H9 (cell line): Measurements from ENCODE around the gene GIPC1. TPM values are rescaled to one million over a fixed set of nuclear protein-coding genes. Genes with fewer than 3 reads are reported as not detected.

Experiments
- DNase-seq: peaks from one replicate; pipeline ENCODE4 v3.0.0-alpha.2; 2017
- H2AFZ ChIP-seq: one replicate; pipeline ENCODE4 v1.6.1; 2013; ENCODE audit warnings: mild to moderate bottlenecking, low read length, control low read depth, moderate library complexity
- H2AK5ac ChIP-seq: 2 replicates; pipeline ENCODE4 v1.6.1; 2013; ENCODE audit warnings: low read length, control low read depth, mixed read lengths; ENCODE audit not compliant: insufficient read length
- H2BK120ac ChIP-seq: one replicate; pipeline ENCODE4 v1.6.1; 2013; ENCODE audit warnings: low read depth, mild to moderate bottlenecking, low read length, control low read depth, inconsistent platforms; ENCODE audit not compliant: poor library complexity, severe bottlenecking
- H2BK12ac ChIP-seq: 2 replicates; pipeline ENCODE4 v1.6.1; 2013; ENCODE audit warnings: low read length, control low read depth, mixed read lengths, low read depth; ENCODE audit not compliant: insufficient read length
- H2BK15ac ChIP-seq: 2 replicates; pipeline ENCODE4 v1.6.1; 2013; ENCODE audit warnings: low read depth, low read length, control low read depth
- H2BK20ac ChIP-seq: one replicate; pipeline ENCODE4 v1.6.1; 2013; ENCODE audit warnings: low read depth, mild to moderate bottlenecking, low read length, control low read depth, inconsistent platforms; ENCODE audit not compliant: poor library complexity, severe bottlenecking
- H2BK5ac ChIP-seq: 2 replicates; pipeline ENCODE4 v1.6.1; 2013; ENCODE audit warnings: low read length, control low read depth, mixed read lengths; ENCODE audit not compliant: insufficient read length
- H3K14ac ChIP-seq: 2 replicates; pipeline ENCODE4 v1.6.1; 2013; ENCODE audit warnings: low read length, control low read depth; ENCODE audit not compliant: insufficient read depth
- H3K18ac ChIP-seq: 2 replicates; pipeline ENCODE4 v1.6.1; 2013; ENCODE audit warnings: low read depth, mild to moderate bottlenecking, mixed read lengths, low read length, control low read depth; ENCODE audit not compliant: insufficient read length
- H3K23ac ChIP-seq: 2 replicates; pipeline ENCODE4 v1.6.1; 2013; ENCODE audit warnings: low read length, control low read depth, mixed read lengths, low read depth; ENCODE audit not compliant: insufficient read length
- H3K23me2 ChIP-seq: 2 replicates; pipeline ENCODE4 v1.6.1; 2013; ENCODE audit warnings: low read depth, mild to moderate bottlenecking, mixed read lengths, low read length, control low read depth; ENCODE audit not compliant: insufficient read length, poor library complexity, severe bottlenecking
- H3K27ac ChIP-seq: 2 replicates; pipeline ENCODE4 v1.5.1; 2013; ENCODE audit warnings: low read length, control low read depth, mixed read lengths, low read depth; ENCODE audit not compliant: insufficient read length
- H3K27me3 ChIP-seq: 2 replicates; pipeline ENCODE4 v1.6.1; 2013; ENCODE audit warnings: low read length, control low read depth, inconsistent platforms; ENCODE audit not compliant: insufficient read depth
- H3K4ac ChIP-seq: 2 replicates; pipeline ENCODE4 v1.6.1; 2013; ENCODE audit warnings: low read depth, mild to moderate bottlenecking, control low read depth, inconsistent platforms, low read length, moderate library complexity
- H3K4me1 ChIP-seq: 2 replicates; pipeline ENCODE4 v1.6.1; 2013; ENCODE audit warnings: low read length, control low read depth, inconsistent platforms; ENCODE audit not compliant: insufficient read depth
- H3K4me2 ChIP-seq: 2 replicates; pipeline ENCODE4 v1.6.1; 2013; ENCODE audit warnings: low read length, control low read depth, mixed read lengths; ENCODE audit not compliant: insufficient read length, insufficient read depth
- H3K56ac ChIP-seq: 2 replicates; pipeline ENCODE4 v1.6.1; 2013; ENCODE audit warnings: low read depth, mild to moderate bottlenecking, mixed read lengths, low read length, control low read depth; ENCODE audit not compliant: insufficient read length
- H3K79me1 ChIP-seq: 2 replicates; pipeline ENCODE4 v1.6.1; 2013; ENCODE audit warnings: low read depth, mild to moderate bottlenecking, moderate library complexity, low read length, control low read depth, inconsistent platforms; ENCODE audit not compliant: insufficient read depth, poor library complexity, severe bottlenecking
- H3K79me2 ChIP-seq: 2 replicates; pipeline ENCODE4 v1.6.1; 2013; ENCODE audit warnings: low read length, control low read depth, inconsistent platforms; ENCODE audit not compliant: insufficient read depth
- H3K9ac ChIP-seq: 2 replicates; pipeline ENCODE4 v1.6.1; 2013; ENCODE audit warnings: low read length, control low read depth, mixed read lengths; ENCODE audit not compliant: insufficient read length; ENCODE audit errors: extremely low read depth
- H3K9me3 ChIP-seq: one replicate; pipeline ENCODE4 v1.6.1; 2013; ENCODE audit warnings: low read depth, low read length, inconsistent platforms; ENCODE audit not compliant: control insufficient read depth
- H3T11ph ChIP-seq: one replicate; pipeline ENCODE4 v1.6.1; 2013; ENCODE audit warnings: mild to moderate bottlenecking, low read length, control low read depth, inconsistent platforms
- H4K20me1 ChIP-seq: one replicate; pipeline ENCODE4 v1.6.1; 2013; ENCODE audit not compliant: control insufficient read depth, insufficient read length, insufficient read depth
- H4K5ac ChIP-seq: 2 replicates; pipeline ENCODE4 v1.6.1; 2013; ENCODE audit warnings: low read depth, mild to moderate bottlenecking, mixed read lengths, low read length, control low read depth; ENCODE audit not compliant: insufficient read length
- H4K8ac ChIP-seq: replicated peaks from 2 replicates; pipeline ENCODE4 v1.6.1; 2013; ENCODE audit warnings: low read length, control low read depth, mixed read lengths, low read depth; ENCODE audit not compliant: insufficient read length
- H4K91ac ChIP-seq: 2 replicates; pipeline ENCODE4 v1.6.1; 2013; ENCODE audit warnings: low read depth, mild to moderate bottlenecking, moderate library complexity, mixed read lengths, low read length, control low read depth; ENCODE audit not compliant: insufficient read length
- H3K27ac Mint-ChIP-seq, 3 experiments: 2 replicates in 2 of 3; 3 replicates in 1 of 3; pipeline ENCODE4 v1.8.0; 2020 to 2021; ENCODE audit warnings: mixed read lengths in 3 of 3, mild to moderate bottlenecking in 1 of 3, moderate library complexity in 1 of 3
- H3K27me3 Mint-ChIP-seq: 2 replicates; pipeline ENCODE4 v1.8.0; 2021; ENCODE audit warnings: low read depth, mild to moderate bottlenecking, moderate library complexity, mixed read lengths
- H3K36me3 Mint-ChIP-seq, 3 experiments: 2 replicates in 2 of 3; 3 replicates in 1 of 3; pipeline ENCODE4 v1.8.0; 2020 to 2021; ENCODE audit warnings: low read depth in 3 of 3, mixed read lengths in 3 of 3; ENCODE audit not compliant: insufficient read depth in 1 of 3
- H3K4me1 Mint-ChIP-seq, 2 experiments: 2 replicates each; pipeline ENCODE4 v1.8.0; 2020; ENCODE audit warnings: mixed read lengths in 2 of 2
- H3K4me3 Mint-ChIP-seq, 2 experiments: 2 replicates in 1 of 2; 3 replicates in 1 of 2; pipeline ENCODE4 v1.8.0; 2020 to 2021; ENCODE audit warnings: mild to moderate bottlenecking in 2 of 2, mixed read lengths in 2 of 2, moderate library complexity in 1 of 2
- H3K9me3 Mint-ChIP-seq, 2 experiments: 2 replicates in 1 of 2; 3 replicates in 1 of 2; pipeline ENCODE4 v1.8.0; 2020; ENCODE audit warnings: mild to moderate bottlenecking in 2 of 2, mixed read lengths in 2 of 2, moderate library complexity in 1 of 2
- WGBS: extraction: QIAGEN DNeasy Blood & Tissue Kit; methylation state at CpG from one replicate; pipeline ENCODE4 v1.1.7; 2013; ENCODE audit warnings: missing lambda C conversion rate, low lambda C conversion rate, mixed read lengths; ENCODE audit not compliant: insufficient read length; ENCODE audit errors: extremely low coverage; 5-methylcytosine and 5-hydroxymethylcytosine counted together
- total RNA-seq: library from RNA; stranded (reverse); gene quantifications from 2 replicates; pipeline ENCODE4 v1.2.1, GENCODE V29; 2021
- TF ChIP-seq, protein P1 (sequence below): fragments of 200-600 bp; sonication (generic); conservative IDR thresholded peaks from 3 replicates; pipeline ENCODE4 v1.8.0; 2021; ENCODE audit warnings: antibody characterized with exemption, mild to moderate bottlenecking

Gene GIPC1
- total RNA-seq, 1 experiment from 2014 or later = 70.6 TPM

- H3K4me1 Mint-ChIP-seq = peaks cover 26 to 31% of the 10 kb centered on the region in 2 experiments
These were observed 20.2 kb upstream of the GIPC1 start for GRCh38 chr19:14516048-14516534.

More at GRCh38 chr19:14516048-14516534, 20.2 kb upstream of the GIPC1 start:
- H3K9me3 ChIP-seq = no peaks in the 10 kb centered on the region
- no peak overlapping the region for H2AK5ac ChIP-seq
- TF ChIP-seq, protein P1, sequence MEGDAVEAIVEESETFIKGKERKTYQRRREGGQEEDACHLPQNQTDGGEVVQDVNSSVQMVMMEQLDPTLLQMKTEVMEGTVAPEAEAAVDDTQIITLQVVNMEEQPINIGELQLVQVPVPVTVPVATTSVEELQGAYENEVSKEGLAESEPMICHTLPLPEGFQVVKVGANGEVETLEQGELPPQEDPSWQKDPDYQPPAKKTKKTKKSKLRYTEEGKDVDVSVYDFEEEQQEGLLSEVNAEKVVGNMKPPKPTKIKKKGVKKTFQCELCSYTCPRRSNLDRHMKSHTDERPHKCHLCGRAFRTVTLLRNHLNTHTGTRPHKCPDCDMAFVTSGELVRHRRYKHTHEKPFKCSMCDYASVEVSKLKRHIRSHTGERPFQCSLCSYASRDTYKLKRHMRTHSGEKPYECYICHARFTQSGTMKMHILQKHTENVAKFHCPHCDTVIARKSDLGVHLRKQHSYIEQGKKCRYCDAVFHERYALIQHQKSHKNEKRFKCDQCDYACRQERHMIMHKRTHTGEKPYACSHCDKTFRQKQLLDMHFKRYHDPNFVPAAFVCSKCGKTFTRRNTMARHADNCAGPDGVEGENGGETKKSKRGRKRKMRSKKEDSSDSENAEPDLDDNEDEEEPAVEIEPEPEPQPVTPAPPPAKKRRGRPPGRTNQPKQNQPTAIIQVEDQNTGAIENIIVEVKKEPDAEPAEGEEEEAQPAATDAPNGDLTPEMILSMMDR = 0 out of 3 replicates have a peak, but pooled peaks have one; percentile 27
- no peak overlapping the region for H2BK12ac ChIP-seq
- no peak overlapping the region for H3K27ac ChIP-seq
- peak overlapping the region; percentile 91 to 94 for H3K4me3 Mint-ChIP-seq
- peaks cover 9% of the 10 kb centered on the region for H3K79me1 ChIP-seq
- H3K4me2 ChIP-seq = peak overlapping the region; percentile 88
- H2AFZ ChIP-seq = no peak overlapping the region
- no peak overlapping the region for H2BK120ac ChIP-seq
- H3K4me1 ChIP-seq = no peaks in the 10 kb centered on the region
- H3K18ac ChIP-seq = no peak overlapping the region
- no CpG with 5 or more reads among the region's 15 CpGs for whole genome bisulfite sequencing
- no peak overlapping the region for H3K56ac ChIP-seq
- H3K23ac ChIP-seq = no peak overlapping the region
- H3K4ac ChIP-seq = no peak overlapping the region
- no peaks in the 10 kb centered on the region for H3K9me3 Mint-ChIP-seq
- no peak for DNase-seq
- H4K91ac ChIP-seq = no peak overlapping the region
- H3T11ph ChIP-seq = no peak overlapping the region
- H3K79me2 ChIP-seq = peaks cover 14% of the 10 kb centered on the region; the same call in 1 of the 2 replicates
- peaks cover 27 to 36% (median 32%) of the 10 kb centered on the region in 3 experiments; a peak in 6 of 7 replicates for H3K36me3 Mint-ChIP-seq
- H2BK15ac ChIP-seq = no peak overlapping the region
- no peak overlapping the region for H4K5ac ChIP-seq
- H2BK20ac ChIP-seq = no peak overlapping the region
- H3K27me3 Mint-ChIP-seq = peaks cover 1% of the 10 kb centered on the region; the same call in 1 of the 2 replicates
- H3K23me2 ChIP-seq = peaks cover 9% of the 10 kb centered on the region
- no peaks in the 10 kb centered on the region for H4K20me1 ChIP-seq
- no peak overlapping the region for H3K9ac ChIP-seq
- H4K8ac ChIP-seq = no peak overlapping the region
- no peak overlapping the region for H3K14ac ChIP-seq
- peak overlapping the region in 1 of 3 experiments; percentile 68; a peak in 3 of 7 replicates for H3K27ac Mint-ChIP-seq
- H2BK5ac ChIP-seq = no peak overlapping the region
- H3K27me3 ChIP-seq = no peaks in the 10 kb centered on the region
